Measurements from ENCODE around the gene DLG1. TPM values are rescaled to one million over a fixed set of nuclear protein-coding genes. Genes with fewer than 3 reads are reported as not detected.

The DLG1 gene
- total RNA-seq, 2 experiments from 2014 or later = 72.2 to 76.6 TPM

DNA sequence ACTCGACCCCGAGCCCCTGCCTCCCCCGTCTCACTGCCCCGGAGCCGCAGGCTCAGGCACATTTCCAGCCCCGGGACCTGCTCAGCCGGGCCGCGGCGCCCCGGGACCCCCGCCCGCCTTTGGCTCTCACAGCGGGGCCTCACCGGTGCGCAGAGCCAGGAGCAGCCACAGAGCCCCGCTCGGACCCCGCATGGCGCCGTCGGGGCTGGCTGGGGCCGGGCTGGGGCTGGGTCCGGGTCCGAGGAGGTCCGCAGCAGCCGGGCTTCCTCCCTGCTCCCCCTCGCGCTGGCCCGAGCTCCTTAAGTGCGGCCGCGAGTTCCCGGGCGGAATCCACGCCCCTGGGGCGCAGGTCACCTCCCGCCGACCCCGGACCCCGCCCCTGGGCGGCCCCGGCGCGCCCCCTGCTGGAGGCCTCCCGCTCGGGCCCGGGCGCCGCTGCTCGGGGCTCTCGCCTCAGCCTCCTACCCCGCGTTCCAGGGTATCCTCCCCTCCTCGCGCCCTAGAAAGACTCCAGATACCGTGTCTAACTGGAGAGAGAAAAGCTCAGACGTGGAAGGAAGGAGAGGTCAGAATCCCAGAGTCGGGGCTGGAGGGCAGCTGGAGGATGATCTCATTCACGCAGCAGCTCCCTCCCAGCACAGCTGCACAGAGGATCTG lies 268.8 kb downstream of the DLG1 start, which contains the start of gene MELTF:
MELTF (minus strand) TSS at position 307 of the 657 bp plus-strand sequence; CDS start at position 192, 115 bp downstream.
- H3K36me3 Mint-ChIP-seq (ENCODE audit: low read depth) = no peaks in the 10 kb centered on the region
- DNase-seq (peak; percentile 75), ATAC-seq (peak; percentile 92)
- ChIA-PET CTCF (interaction anchor here (0.6 to 4.0 kb wide), 20 partner anchors 9 to 845 kb away, joined by 3 to 41 read pairs (median 4); no protein-coding TSS in a partner anchor), POLR2A (interaction anchor here (0.6 to 1.1 kb wide), 2 partner anchors 26 to 1746 kb away, joined by 3 read pairs; no protein-coding TSS in a partner anchor)
- H3K4me3 Mint-ChIP-seq = peak within 1 kb of the TSS; percentile 70
- H3K27me3 Mint-ChIP-seq (ENCODE audit: low read depth) = peaks cover 4% of the 10 kb centered on the region
- H3K4me1 Mint-ChIP-seq (ENCODE audit: low read depth) = peaks cover 14% of the 10 kb centered on the region
- no peaks in the 10 kb centered on the region for H3K9me3 Mint-ChIP-seq (ENCODE audit: insufficient read depth)
- peak within 1 kb of the TSS; percentile 43 for H3K27ac Mint-ChIP-seq

DNA sequence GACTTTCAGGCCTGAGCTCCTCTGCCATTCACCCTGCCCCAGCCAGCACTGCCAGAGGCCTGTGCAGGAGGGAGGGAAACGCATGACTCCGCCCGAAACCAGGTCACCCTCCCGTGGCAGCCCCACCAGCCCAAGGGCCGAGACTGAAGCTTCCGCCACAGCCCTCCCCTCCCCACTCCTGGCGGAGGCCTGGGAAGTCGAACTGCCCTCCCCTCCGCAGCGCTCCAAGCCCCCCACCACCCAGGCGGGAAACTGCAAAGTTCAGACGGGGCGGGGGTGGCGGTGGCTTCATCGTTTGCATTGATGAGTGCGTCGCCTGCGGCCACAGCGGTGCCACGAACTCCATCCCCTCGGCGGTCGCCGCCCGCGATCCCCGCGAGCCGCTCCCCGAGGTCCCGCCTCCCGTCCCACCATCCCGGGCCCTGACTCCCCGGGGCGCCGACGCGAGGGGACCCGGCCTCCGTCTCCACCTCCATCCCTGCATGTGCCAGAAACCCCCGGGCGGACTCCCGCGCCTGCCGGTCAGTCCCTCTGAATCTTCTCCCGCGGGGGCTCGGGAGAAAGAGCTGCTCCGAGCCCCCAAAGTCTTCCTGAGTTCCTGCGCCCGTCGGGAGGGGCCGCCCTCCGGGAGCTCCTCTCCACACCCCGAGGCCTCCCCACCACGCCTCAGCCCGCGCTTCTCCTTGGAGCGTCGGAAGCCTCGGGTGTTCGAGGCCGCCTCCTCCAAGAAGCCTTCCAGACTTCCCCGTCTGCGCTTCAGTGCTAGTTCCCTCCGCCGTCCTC lies 269.5 kb downstream of the DLG1 start:
- Mint-ChIP-seq H3K4me1 (ENCODE audit: low read depth) (peaks cover 14% of the 10 kb centered on the region), H3K9me3 (ENCODE audit: insufficient read depth) (no peaks in the 10 kb centered on the region), H3K27me3 (ENCODE audit: low read depth) (peaks cover 4% of the 10 kb centered on the region), H3K4me3 (peak overlapping the region; percentile 70), H3K36me3 (ENCODE audit: low read depth) (no peaks in the 10 kb centered on the region), H3K27ac (peak overlapping the region; percentile 43)
- DNase-seq (no peak), ATAC-seq (peak; percentile 31)
- POLR2A ChIA-PET = interaction anchor here (1.1 kb wide), 1 partner anchor 25 kb away, joined by 3 read pairs; no protein-coding TSS in a partner anchor
- CTCF ChIA-PET = interaction anchor here (0.6 to 4.0 kb wide), 14 partner anchors 8 to 846 kb away, joined by 3 to 41 read pairs (median 4); no protein-coding TSS in a partner anchor

DNA sequence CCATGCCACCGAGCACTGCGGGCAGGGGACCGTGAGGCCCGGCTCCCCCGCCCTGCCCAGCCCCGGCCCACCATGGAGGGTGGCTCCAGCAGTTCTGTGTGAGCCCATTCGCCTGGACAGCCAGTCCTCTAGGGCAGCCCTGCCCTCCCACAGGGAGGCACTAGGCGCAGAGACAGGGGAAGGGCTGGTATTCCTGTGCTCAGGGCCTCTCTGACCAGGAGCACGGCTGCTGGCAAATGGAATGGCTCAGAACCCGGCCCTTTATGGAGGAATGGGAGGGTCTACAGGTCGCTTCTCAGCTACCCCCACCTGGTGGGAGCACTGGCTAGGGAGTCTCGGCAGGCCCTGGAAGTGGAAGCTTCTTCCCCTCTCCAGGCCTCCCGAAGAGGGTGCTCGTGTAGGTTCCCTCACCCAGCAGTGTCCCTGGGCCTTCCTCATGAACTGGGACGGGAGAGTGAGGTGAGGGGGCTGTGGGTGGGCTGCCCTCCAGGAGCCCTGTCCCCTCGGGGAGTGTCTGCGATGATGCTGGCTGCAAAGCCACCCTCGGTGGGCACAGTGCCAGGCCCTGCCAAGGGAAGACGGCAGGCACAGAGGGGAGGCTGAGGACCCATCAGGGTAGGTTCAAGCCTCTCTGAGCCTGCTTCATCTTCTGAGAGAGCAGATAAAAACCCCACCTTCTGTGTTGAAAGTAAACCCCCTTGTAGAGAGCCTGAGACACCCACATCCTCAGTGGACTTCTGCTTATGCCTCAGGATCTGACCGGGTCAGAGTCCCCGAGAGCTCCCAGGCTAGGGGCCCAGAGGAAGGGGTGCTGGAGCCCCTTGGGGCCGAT lies 270.3 kb downstream of the DLG1 start:
- CTCF ChIA-PET = interaction anchor here (0.6 to 4.0 kb wide), 3 partner anchors 7 to 25 kb away, joined by 3 to 41 read pairs (median 7); no protein-coding TSS in a partner anchor
- peaks cover 4% of the 10 kb centered on the region for H3K27me3 Mint-ChIP-seq (ENCODE audit: low read depth)
- H3K9me3 Mint-ChIP-seq (ENCODE audit: insufficient read depth) = no peaks in the 10 kb centered on the region
- ATAC-seq (no peak), DNase-seq (no peak)
- peaks cover 22% of the 10 kb centered on the region for H3K4me1 Mint-ChIP-seq (ENCODE audit: low read depth)
- H3K27ac Mint-ChIP-seq = peak overlapping the region; percentile 43
- no peaks in the 10 kb centered on the region for H3K36me3 Mint-ChIP-seq (ENCODE audit: low read depth)
- peak overlapping the region; percentile 70 for H3K4me3 Mint-ChIP-seq
- POLR2A ChIA-PET = no interaction called here

DNA sequence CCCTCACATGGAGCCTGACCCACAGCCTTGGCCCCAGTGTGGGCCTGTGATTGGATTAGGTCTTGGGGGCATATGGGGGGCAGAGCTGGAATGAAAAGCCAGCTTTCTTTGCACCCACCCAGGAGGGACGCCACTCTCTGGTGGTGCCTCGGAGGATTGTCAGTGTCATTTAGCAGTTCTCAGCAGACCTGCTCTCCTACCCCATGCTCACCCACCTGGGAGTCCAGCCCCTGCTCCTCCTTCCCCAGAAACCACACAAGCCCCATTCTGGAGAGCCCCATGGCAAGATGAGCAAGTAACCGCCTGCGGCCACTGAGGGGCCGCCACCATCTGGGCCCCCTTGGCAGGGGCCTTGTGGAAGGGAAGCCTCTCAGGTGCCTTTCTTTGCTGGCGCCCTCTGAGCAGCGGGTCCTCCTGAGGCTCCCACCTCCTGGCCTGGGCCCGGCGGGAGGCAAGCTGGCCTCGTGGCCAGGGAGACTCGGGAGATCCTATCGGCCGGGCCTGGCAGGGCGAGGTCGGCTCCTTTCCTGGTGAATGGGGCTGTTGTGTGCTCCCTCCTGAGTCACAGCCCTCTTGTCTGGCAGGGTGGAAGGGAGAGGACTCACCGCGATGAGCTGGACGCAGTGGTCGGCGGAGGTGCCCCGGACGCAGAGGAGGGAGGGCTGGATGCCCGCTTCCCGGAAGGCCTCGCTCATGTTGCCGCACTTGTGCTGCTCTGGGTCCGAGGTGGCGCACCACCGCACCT lies 271.1 kb downstream of the DLG1 start:
- ChIA-PET CTCF (interaction anchor here (1.4 kb wide), 1 partner anchor 24 kb away, joined by 3 read pairs; no protein-coding TSS in a partner anchor), POLR2A (interaction anchor here (0.6 kb wide), 1 partner anchor 12 kb away, joined by 3 read pairs; no protein-coding TSS in a partner anchor)
- ATAC-seq (no peak), DNase-seq (no peak)
- no peaks in the 10 kb centered on the region for H3K9me3 Mint-ChIP-seq (ENCODE audit: insufficient read depth)
- H3K27ac Mint-ChIP-seq = no peak overlapping the region
- H3K4me3 Mint-ChIP-seq = no peak overlapping the region
- H3K4me1 Mint-ChIP-seq (ENCODE audit: low read depth) = peaks cover 30% of the 10 kb centered on the region
- H3K27me3 Mint-ChIP-seq (ENCODE audit: low read depth) = peaks cover 4% of the 10 kb centered on the region
- no peaks in the 10 kb centered on the region for H3K36me3 Mint-ChIP-seq (ENCODE audit: low read depth)

DNA sequence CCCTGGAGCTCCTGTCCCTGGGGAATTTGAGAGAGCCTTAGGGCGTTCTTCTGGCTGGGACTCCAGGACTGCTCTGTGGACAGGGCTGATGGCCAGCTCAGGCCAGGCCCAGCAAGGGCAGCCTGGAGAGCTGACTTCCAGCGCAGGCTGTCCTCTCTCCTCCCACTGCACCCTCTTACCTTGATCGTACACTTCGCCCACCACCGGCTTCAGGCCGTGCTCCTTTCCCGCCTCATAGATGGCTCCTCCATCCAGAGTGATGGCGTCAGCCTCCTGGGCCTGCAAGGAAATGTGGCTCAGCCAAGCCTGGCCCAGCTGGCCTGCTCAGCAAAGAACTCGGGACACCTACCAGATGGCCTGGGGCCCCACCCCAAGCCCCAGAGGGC lies 271.9 kb downstream of the DLG1 start:
- peaks cover 34% of the 10 kb centered on the region for H3K4me1 Mint-ChIP-seq (ENCODE audit: low read depth)
- no peaks in the 10 kb centered on the region for H3K9me3 Mint-ChIP-seq (ENCODE audit: insufficient read depth)
- no peaks in the 10 kb centered on the region for H3K36me3 Mint-ChIP-seq (ENCODE audit: low read depth)
- DNase-seq (no peak), ATAC-seq (no peak)
- H3K27ac Mint-ChIP-seq = no peak overlapping the region
- ChIA-PET POLR2A (interaction anchor here (0.6 kb wide), 1 partner anchor 1027 kb away, joined by 4 read pairs; no protein-coding TSS in a partner anchor), CTCF (interaction anchor here (1.4 kb wide), 1 partner anchor 23 kb away, joined by 3 read pairs; no protein-coding TSS in a partner anchor)
- H3K4me3 Mint-ChIP-seq = no peak overlapping the region
- H3K27me3 Mint-ChIP-seq (ENCODE audit: low read depth) = peaks cover 2% of the 10 kb centered on the region

DNA sequence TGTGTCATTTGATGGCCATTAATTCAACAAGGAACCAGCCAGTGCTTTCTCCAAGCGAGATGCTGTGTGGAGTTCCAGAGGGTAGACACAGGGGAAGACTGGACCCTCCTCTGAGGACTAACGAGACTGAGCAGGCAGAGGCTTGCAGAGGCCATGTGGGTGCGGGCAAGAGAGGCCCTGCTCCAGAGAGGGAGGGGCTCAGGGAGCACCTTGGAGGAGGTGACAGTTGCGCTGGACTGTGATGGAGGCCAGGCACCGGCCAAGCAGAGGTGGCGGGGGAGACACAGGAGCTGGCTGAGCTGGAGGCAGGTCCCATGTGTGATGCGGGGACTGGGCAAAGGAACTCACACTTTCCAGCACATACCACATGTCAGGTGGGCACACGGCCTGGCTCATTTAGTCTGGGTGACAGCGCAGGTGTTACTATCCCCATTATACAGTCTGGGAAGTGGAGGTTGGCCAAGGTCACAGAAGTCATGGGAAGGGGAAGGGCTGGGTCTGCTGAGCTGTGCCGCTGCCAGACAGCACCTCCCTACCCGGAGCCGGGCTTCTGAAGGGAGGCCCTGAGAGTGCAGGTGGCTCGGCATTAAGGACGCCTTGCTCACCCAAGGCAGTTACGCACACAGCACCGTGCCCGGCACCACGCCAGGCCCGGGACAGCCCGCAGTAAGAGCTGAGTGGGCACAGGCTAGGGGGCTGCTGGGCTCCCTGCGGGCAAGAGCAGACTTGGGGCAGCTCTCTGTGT lies 272.5 kb downstream of the DLG1 start:
- Mint-ChIP-seq H3K9me3 (ENCODE audit: insufficient read depth) (no peaks in the 10 kb centered on the region), H3K27me3 (ENCODE audit: low read depth) (peaks cover 2% of the 10 kb centered on the region), H3K27ac (peak overlapping the region; percentile 17), H3K36me3 (ENCODE audit: low read depth) (no peaks in the 10 kb centered on the region), H3K4me1 (ENCODE audit: low read depth) (peaks cover 34% of the 10 kb centered on the region), H3K4me3 (no peak overlapping the region)
- ATAC-seq (no peak), DNase-seq (no peak)
- POLR2A ChIA-PET = interaction anchor here (0.6 kb wide), 1 partner anchor 1027 kb away, joined by 4 read pairs; no protein-coding TSS in a partner anchor
- CTCF ChIA-PET = interaction anchor here (0.8 to 1.4 kb wide), 2 partner anchors 23 kb away, joined by 3 read pairs; no protein-coding TSS in a partner anchor

DNA sequence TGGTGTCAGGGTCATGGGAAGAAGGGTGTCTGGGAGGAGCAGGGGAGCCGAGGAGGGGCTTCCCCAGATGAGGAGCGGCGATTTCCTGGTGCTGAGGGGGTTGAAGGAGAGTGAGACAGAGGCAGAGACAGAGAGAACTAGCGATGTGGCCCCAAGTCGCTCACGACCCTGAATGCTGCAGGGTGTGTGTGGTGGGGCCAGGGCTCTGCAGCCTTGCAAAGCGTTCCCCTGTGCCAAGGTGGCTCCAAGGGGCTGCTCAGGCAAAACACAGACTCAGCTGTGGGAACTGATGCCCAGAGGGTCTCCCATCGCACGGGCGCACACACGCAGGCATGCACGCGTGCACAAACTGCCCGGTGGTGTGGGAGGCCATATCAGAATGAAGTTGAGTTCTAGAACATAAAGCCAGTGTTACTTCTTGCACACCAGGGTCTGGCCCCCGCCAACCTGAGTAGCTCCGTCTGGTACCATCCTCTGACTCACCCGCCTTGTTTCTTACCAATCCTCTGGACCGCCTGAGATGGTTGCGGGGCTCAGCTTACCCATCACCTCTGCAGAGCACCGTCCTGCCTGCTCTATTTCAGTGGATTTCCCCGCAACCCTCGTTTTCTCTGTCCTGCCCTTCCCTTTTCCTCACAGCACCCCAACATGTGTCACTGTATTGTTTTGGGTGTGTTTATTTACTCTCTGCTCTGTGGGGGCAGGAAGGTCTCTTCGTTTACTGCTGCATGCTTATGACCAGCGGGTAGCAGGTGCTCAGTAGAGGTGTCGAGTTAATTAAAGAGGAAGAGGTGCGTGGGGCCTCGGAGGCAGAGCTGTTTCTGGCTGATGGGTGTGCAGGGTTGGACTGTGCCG lies 273.3 kb downstream of the DLG1 start:
- Mint-ChIP-seq H3K9me3 (ENCODE audit: insufficient read depth) (no peaks in the 10 kb centered on the region), H3K4me3 (no peak overlapping the region), H3K36me3 (ENCODE audit: low read depth) (no peaks in the 10 kb centered on the region), H3K27ac (no peak overlapping the region), H3K4me1 (ENCODE audit: low read depth) (peaks cover 29% of the 10 kb centered on the region), H3K27me3 (ENCODE audit: low read depth) (no peaks in the 10 kb centered on the region)
- DNase-seq (no peak), ATAC-seq (no peak)
- ChIA-PET CTCF (interaction anchor here (0.8 kb wide), 1 partner anchor 22 kb away, joined by 3 read pairs; no protein-coding TSS in a partner anchor), POLR2A (interaction anchor here (0.6 kb wide), 1 partner anchor 331 kb away, joined by 3 read pairs; no protein-coding TSS in a partner anchor)

DNA sequence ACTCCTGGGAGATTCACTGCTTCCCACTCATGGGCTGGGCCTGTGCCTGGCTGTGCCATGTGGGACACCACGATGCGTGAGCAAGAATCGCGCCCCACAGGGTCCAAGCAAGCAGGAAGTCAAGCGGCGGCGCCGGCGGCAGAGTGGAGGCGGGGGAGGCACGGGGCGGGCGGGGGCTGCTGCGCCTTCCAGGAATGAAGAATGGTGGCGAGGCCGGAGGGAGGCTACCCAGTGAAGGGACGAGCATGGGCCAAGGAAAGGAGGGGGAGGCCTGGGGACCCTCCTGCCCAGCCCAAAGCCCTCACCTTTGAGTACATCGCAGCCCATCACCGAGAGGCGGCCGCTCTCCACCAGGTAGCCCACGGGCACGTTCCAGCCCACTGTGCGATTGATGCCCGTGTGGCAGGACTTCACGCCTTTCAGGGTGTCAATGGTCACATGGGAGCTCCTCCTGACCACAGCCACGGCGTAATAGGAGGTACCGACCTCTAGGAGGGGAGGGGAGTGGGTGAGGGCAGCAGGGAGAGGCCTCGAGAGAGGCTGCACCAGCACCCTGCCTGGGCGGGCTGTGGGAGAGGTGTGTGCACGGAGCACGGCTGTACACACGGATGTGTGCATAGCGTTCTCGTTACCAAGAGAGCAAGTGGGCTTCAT lies 274.3 kb downstream of the DLG1 start:
- CTCF ChIA-PET = no interaction called here

More for the DNA sequence above, 274.3 kb downstream of the DLG1 start:
- DNase-seq = no peak
- Mint-ChIP-seq H3K4me1 (ENCODE audit: low read depth) (peaks cover 25% of the 10 kb centered on the region), H3K27me3 (ENCODE audit: low read depth) (peaks cover 3% of the 10 kb centered on the region), H3K9me3 (ENCODE audit: insufficient read depth) (no peaks in the 10 kb centered on the region), H3K36me3 (ENCODE audit: low read depth) (no peaks in the 10 kb centered on the region), H3K27ac (no peak overlapping the region), H3K4me3 (no peak overlapping the region)
- POLR2A ChIA-PET = interaction anchor here (0.6 kb wide), 1 partner anchor 332 kb away, joined by 3 read pairs; no protein-coding TSS in a partner anchor
- ATAC-seq = no peak

Data from activated CD8-positive, alpha-beta T cell treated with anti-CD3 and anti-CD28 coated beads, Interleukin-2, amount 10 ng/mL, durations not matched to agents 7 days and 5 days (primary cell).